ENCODE results near the gene PPP2R5C.

DNA sequence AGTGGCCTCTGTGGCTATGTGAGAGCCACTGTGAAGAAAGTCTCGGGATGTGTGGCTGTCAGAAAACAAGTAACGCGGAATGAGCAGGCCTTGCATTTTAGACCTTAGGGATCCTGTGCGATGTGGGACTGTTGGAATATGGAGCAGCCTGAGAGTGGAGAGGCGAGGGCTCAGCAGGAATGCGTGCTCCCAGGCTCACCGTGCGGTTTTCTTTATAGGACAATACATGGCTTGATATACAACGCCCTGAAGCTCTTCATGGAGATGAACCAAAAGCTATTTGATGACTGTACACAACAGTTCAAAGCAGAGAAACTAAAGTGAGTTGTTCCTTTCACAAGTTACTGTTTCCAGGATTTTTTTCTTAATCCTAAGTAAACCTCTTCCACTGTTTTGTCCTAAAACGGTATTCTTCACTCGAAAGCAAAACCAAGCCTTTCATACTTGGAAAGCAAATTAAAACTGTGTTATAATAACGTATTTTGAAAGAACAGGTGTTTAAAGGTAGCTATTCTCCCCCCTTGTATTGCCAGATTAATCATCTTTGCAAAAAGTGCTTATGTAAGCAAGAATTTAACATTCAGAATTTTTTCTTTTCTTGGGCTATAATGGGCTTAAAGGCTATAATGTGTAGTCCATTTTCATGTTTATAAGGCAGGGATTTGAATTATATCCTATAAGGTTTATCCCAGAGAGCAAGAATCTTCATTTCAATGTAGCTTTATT lies 148.0 kb downstream of the PPP2R5C start:
- TF ChIP-seq, protein P1, sequence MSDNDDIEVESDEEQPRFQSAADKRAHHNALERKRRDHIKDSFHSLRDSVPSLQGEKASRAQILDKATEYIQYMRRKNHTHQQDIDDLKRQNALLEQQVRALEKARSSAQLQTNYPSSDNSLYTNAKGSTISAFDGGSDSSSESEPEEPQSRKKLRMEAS (IDR thresholded peaks at IDR 0.05; ENCODE audit: insufficient read depth, insufficient read length): no peak
- TF ChIP-seq POLR2A (IDR thresholded peaks at IDR 0.05; ENCODE audit: low read depth, low read length) (no peak), CTCF (IDR thresholded peaks at IDR 0.05; ENCODE audit: extremely low read depth in 1 of 2, insufficient read depth in 1 of 2, low read depth in 1 of 2, low read length in 2 of 2) (no peak), EZH2 (IDR thresholded peaks at IDR 0.05; ENCODE audit: borderline replicate concordance, low read depth, low read length, severe bottlenecking) (no peak)
